C4-2B (cell line): Measurements from ENCODE around the gene FBRSL1.

ENCODE experiments used
- ZFX ChIP-seq: fragments of 450-650 bp; IDR thresholded peaks from 2 replicates; pipeline ENCODE4 v1.6.1; 2017
- TF ChIP-seq, protein P1 (sequence below): fragments of 450-650 bp; conservative IDR thresholded peaks from 2 replicates; pipeline ENCODE4 v1.5.1; 2017; ENCODE audit warnings: mild to moderate bottlenecking

DNA sequence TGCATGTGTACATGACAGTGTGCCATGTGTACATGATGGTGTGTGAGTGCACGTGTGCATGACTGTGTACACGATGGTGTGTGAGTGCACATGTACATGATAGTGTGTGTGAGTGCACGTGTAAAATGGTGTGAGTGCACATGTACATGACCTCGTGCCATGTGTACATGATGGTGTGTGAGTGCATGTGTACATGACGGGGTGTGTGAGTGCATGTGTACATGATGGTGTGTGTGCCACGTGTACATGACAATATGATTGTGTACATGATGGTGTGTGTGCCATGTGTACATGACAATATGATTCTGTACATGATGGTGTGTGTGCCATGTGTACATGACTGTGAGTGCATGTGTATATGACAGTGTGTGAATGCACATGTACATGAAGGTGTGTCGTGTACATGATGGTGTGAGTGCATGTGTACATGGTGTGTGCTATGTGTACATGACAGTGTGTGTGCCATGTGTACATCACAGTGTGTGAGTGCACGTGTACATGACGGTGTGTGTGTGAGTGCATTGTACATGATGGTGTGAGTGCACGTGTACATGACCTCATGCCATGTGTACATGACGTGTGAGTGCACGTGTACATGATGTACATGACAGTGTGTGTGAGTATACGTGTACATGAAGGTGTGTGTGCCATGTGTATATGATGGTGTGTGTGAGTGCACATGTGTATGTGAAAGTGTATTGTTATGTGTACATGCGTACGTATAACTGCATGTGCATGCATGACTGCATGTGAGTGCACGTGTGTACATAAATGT is 46.3 kb downstream of the FBRSL1 start:
- TF ChIP-seq, protein P1, sequence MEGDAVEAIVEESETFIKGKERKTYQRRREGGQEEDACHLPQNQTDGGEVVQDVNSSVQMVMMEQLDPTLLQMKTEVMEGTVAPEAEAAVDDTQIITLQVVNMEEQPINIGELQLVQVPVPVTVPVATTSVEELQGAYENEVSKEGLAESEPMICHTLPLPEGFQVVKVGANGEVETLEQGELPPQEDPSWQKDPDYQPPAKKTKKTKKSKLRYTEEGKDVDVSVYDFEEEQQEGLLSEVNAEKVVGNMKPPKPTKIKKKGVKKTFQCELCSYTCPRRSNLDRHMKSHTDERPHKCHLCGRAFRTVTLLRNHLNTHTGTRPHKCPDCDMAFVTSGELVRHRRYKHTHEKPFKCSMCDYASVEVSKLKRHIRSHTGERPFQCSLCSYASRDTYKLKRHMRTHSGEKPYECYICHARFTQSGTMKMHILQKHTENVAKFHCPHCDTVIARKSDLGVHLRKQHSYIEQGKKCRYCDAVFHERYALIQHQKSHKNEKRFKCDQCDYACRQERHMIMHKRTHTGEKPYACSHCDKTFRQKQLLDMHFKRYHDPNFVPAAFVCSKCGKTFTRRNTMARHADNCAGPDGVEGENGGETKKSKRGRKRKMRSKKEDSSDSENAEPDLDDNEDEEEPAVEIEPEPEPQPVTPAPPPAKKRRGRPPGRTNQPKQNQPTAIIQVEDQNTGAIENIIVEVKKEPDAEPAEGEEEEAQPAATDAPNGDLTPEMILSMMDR: no peak
- TF ChIP-seq ZFX: no peak
